Central memory CD4-positive, alpha-beta T cell (primary cell): ENCODE data around the gene COX4I2.
A peak's percentile ranks its signal among the peaks of the same experiment; 100 is the strongest.
"Not testable (repeated sequence)": the region's sequence is repeated elsewhere in the genome, so short reads cannot be mapped to it uniquely, and the experiment has no call there.

Source experiments
- DNase-seq: peaks from one replicate; pipeline ENCODE4 v3.0.0; 2022
- total RNA-seq, 3 experiments: gene quantifications; one replicate each; lab custom pipeline; 2026; lab: John Stamatoyannopoulos, UW

The COX4I2 gene
- total RNA-seq, result 0 reads per million in 3 experiments

DNA sequence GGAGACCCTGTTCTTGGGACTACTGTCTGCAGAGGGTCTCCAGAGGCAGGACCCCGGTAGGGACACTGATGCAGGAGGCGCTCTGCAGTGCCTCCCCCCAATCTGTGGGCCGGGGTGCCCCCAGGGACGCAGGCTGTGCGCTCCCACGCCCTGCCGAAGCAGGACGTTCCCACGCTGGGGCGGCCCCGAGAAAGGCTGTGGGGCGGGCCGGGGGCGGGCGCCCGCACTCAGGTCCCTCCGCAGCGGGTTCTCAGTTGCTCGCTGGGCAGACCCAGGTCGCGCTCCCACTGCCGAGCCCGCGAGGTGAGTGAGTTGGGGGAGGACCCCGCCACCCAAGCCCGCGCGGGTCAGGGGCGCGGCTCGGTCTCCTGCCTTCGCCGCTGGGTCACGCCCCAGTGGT lies at the start of gene COX4I2:
COX4I2 (plus strand) TSS at position 253 of the 400 bp plus-strand sequence. CDS start 1,106 bp downstream, outside the sequence.
- DNase-seq, result no peak

DNA sequence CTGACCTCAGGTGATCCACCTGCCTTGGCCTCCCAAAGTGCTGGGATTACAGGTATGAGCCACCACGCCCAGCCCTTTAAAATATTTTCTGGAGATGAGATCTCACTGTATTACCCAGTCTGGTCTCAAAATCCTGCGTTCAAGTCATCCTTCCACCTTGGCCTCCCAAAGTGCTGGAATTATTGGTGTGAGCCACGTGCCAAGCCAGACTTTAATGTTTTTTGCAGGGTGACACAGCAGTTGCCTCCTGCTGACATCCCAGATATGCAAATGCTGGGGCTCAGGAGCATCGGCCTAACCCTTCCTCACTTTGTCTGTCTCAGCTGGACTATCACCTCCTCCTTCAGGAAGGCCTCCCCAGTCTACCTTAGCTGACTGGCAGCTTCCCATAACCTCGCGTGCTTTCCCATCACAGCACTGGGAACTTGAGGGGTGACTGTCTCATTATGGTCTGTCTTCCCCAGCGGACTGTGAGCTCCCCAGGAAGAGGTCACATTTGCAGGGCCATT lies 46.9 kb upstream of the COX4I2 start:
- DNase-seq, result no peak

- DNase-seq, result no peak
These were observed 44.3 kb upstream of the COX4I2 start for GRCh38 chr20:31593221-31594001.

DNA sequence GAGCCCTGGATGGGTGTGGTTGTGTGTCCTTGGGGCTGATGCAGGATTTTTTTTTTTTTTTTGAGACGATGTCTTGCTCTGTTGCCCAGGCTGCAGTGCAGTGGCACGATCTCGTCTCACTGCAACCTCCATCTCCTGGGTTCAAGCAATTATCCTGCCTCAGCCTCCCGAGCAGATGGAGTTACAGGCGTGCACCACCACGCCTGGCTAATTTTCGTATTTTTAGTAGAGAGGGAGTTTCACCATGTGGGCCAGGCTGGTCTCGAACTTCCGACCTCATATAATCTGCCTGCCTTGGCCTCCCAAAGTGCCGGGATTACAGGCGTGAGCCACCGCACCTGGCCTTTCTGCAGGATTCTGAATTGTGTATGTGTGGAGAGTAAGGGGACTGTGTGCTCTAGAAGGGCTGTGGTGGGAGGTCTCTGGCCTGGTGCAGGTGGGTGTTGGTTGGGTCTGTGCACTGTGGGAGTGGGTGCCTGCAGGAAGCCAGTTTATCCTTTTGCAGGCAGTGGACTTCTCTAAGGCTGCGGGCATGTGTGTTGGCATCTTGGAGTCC lies 43.6 kb upstream of the COX4I2 start:
- DNase-seq, result no peak

- DNase-seq, result no peak
These were observed 42.9 kb upstream of the COX4I2 start for GRCh38 chr20:31594558-31595379.

- no peak for DNase-seq
These were observed 42.4 kb upstream of the COX4I2 start for GRCh38 chr20:31595380-31595653.

DNA sequence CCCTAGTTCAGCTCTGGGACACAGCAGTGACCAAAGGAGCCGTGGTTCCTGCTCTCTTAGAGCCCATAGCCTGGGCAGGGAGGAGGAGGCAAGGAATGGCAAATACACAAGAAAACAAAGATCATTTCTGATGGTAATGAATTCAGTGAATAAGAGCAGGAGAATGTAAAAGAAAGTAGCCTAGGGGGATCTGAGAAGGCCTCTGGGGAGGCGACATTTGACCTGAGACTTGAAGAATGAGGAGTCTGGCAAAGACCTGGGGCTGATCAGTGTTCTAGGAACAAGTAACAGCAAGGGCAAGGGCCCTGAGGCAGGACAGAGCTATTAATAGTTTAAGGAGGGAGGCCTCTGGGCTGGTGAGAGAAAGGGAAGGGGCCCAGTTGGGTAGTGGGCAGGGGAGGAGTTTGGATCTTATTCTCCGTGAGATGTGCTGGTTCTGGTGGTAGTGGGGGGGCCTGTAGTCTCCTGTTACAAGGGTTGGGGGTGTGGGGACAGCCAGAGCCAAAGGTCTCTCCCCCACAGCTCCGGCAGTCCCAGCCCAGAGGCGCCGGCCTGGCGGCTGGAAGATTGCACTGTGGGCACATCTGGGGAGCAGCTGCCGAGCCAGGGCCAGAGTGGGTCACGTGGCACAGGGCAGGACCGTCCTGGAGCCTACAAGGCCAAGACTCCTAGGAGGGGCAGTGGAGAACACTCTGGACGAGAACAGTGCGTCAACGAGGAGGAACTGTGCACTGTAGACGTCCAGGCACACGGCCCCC lies 41.9 kb upstream of the COX4I2 start:
- no peak for DNase-seq

GRCh38 chr20:31596412-31596715 lies 41.3 kb upstream of the COX4I2 start:
- DNase-seq, result not testable (repeated sequence)

- DNase-seq, result no peak
These were observed 40.8 kb upstream of the COX4I2 start for GRCh38 chr20:31596831-31597480.

- DNase-seq, result no peak
These were observed 40.2 kb upstream of the COX4I2 start for GRCh38 chr20:31597481-31597855.

- DNase-seq, result no peak
These were observed 35.3 kb upstream of the COX4I2 start for GRCh38 chr20:31602431-31602778.

DNA sequence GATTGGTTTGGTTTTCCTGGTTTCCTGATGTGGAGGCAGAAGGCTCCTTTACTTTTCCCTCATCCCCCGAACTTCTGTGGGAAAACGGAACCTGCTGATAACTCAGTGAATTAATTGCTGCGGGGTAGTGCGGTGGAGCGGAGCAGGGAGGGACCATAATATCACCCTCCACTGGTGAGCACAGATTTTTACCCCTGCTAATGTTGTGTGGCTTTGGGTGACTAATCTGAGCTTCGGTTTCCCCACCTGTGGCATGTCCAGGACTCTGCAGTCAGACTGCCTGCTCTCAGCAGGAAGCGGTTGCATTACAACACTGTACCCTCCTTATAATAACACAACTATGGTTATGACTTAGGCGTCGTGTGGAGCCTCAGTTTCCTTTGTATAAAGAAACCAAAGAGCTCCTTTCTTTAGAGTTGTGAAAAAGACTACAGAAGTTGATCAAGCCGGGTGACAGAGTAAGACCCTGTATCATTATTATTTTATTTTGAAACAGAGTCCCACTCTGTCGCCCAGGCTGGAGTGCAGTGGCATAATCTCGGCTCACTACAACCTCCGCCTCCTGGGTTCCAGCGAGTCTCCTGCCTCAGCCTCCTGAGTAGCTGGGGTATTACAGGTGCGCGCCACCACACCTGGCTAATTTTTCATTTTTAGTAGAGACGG lies 34.8 kb upstream of the COX4I2 start:
- DNase-seq, result peak; percentile 21

GRCh38 chr20:31603822-31604566 lies 33.7 kb upstream of the COX4I2 start:
- peak; percentile 71 for DNase-seq

DNA sequence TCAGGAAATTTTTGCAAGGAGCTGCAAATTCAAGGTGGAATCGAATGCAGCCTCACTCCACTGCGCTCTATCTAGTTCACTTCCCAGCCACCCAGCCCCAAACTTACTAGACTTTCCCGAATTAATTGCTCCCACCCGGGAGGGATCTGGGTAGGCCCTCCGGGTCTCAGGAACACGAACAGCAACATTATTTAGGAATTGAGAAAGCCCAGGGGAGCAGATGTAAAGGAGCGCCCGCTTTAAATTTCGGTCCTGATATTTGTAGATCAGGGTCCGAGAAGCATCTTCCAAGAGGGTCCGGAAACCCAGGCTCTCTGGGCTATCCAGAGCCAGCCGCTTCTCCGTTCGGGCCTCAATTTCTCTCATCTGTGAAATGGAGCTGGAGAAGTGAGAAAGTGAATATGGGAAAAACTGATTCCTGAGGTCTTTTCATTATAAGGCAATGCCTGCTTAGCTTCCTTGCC lies 33.1 kb upstream of the COX4I2 start:
- DNase-seq, result no peak

- DNase-seq, result peak; percentile 85
These were observed 32.4 kb upstream of the COX4I2 start, which contains the start of gene ID1 for GRCh38 chr20:31605031-31605901. Gene ID1 (plus strand): TSS chr20:31605289. CDS start chr20:31605388, 99 bp downstream.

DNA sequence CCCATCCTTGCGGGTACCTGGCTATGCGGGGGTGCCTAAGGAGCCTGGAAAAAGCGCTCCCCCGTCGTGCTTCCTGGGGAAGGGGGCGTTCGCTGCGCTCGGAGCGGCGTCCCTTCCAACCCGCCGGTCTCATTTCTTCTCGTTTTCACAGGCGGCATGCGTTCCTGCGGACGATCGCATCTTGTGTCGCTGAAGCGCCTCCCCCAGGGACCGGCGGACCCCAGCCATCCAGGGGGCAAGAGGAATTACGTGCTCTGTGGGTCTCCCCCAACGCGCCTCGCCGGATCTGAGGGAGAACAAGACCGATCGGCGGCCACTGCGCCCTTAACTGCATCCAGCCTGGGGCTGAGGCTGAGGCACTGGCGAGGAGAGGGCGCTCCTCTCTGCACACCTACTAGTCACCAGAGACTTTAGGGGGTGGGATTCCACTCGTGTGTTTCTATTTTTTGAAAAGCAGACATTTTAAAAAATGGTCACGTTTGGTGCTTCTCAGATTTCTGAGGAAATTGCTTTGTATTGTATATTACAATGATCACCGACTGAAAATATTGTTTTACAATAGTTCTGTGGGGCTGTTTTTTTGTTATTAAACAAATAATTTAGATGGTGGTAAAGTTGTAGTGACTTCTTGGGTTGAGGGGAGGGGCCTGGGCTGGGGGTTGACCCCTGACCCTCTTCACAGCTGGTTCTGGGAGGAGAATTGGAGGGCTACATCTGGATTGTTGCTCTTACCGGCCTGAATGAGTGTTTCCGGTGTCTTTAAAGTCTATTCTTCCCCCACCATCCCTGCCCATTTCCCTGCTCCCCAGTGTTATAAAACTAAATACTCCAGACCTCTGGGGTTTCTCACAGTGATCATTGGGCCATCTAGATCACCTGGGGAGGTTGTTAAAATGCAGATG lies 31.6 kb upstream of the COX4I2 start:
- DNase-seq, result no peak

DNA sequence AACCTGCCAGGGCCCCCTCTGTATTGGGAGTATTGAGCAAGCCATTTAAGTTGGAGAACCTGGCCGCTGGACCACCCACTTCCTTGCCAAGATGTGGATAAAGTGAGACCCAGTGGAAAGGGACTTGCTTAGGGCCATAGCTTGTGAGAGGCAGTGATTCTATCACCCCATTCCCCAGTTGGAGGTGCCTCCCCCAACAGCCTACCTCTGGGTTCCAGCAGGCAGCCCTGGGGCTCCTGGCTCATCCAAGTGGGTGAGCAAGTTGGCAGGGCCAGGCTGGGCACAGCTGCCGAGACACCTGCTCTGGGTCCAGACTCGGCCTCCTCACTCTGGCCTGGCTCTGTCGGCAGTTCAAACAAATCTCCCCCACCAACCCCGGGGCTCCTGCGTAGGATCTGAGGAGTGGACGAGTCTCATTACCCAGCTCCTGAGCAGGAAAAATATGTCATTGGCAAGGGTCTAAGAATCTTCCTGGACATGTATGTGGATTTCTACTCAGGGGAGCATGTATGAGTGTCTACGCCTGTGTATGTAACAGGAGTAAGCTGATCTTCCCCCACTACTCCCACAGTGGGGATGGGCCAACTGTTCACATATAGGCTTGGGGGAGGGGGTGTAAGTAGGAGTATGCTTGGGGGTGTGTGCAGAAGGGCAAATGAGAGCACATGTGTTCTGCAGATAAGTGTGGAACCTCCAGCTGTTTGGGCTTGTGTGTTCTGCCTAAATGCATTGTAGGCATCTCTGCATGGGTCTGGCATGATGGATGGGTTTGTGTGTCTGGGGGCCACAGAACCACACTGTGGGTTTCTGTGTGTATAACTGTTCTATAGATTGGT lies 30.7 kb upstream of the COX4I2 start:
- DNase-seq, result no peak

GRCh38 chr20:31607640-31608250 lies 30.0 kb upstream of the COX4I2 start:
- no peak for DNase-seq
